GM13977 (cell line): ENCODE results near the gene SDF4.

Experiments used
- DNase-seq: peaks from one replicate; pipeline ENCODE4 v3.0.0; 2012; ENCODE audit warnings: low spot score
- in situ Hi-C: fragments of 300-500 bp; cut with MboI; formaldehyde crosslinking; loops from one replicate; pipeline ENCODE4 v1.12.0; 2022; ENCODE audit warnings: low sequenced_read_pairs, low pct_unique_long_range_greater_than_20kb, mixed read lengths, inconsistent platforms; ENCODE audit not compliant: unreplicated experiment
- TF ChIP-seq, protein P1 (sequence below): IDR thresholded peaks from 2 replicates; pipeline ENCODE4 v1.5.1; 2012; ENCODE audit warnings: mild to moderate bottlenecking, control low read depth; ENCODE audit not compliant: insufficient read depth; ENCODE audit errors: extremely low read depth, missing control alignments

Gene SDF4

DNA sequence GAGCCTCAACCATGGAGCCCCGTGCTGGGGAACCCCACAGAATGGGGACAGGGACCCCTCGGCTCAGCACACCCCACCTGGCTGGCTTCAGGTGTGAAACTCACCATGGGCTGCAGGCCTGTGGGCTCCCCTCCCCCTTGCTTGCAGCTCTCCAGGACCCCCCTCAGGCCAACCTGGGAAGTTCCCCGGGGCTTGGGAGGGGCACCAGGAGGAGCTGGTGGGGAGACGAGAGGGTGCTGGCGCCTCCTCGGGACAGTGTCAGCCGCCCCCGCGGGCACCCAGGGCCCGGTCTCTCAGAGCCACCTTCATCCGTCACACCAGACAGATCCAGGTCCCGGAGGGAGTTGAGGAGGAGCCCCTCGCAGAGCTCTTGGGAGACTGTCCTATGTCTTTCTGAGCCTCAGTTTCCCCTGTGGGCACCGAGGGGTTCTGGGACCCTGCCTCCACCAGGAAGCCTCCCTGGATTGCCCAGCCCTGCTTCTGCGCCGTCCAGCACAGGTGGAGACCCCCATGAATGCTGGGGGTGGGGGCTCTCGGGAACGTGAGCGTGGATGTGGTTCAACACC is 24.8 kb downstream of the SDF4 start:
- no peak for DNase-seq
- in situ Hi-C loops = no loop called here
- TF ChIP-seq, protein P1, sequence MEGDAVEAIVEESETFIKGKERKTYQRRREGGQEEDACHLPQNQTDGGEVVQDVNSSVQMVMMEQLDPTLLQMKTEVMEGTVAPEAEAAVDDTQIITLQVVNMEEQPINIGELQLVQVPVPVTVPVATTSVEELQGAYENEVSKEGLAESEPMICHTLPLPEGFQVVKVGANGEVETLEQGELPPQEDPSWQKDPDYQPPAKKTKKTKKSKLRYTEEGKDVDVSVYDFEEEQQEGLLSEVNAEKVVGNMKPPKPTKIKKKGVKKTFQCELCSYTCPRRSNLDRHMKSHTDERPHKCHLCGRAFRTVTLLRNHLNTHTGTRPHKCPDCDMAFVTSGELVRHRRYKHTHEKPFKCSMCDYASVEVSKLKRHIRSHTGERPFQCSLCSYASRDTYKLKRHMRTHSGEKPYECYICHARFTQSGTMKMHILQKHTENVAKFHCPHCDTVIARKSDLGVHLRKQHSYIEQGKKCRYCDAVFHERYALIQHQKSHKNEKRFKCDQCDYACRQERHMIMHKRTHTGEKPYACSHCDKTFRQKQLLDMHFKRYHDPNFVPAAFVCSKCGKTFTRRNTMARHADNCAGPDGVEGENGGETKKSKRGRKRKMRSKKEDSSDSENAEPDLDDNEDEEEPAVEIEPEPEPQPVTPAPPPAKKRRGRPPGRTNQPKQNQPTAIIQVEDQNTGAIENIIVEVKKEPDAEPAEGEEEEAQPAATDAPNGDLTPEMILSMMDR = peak; percentile 10

DNA sequence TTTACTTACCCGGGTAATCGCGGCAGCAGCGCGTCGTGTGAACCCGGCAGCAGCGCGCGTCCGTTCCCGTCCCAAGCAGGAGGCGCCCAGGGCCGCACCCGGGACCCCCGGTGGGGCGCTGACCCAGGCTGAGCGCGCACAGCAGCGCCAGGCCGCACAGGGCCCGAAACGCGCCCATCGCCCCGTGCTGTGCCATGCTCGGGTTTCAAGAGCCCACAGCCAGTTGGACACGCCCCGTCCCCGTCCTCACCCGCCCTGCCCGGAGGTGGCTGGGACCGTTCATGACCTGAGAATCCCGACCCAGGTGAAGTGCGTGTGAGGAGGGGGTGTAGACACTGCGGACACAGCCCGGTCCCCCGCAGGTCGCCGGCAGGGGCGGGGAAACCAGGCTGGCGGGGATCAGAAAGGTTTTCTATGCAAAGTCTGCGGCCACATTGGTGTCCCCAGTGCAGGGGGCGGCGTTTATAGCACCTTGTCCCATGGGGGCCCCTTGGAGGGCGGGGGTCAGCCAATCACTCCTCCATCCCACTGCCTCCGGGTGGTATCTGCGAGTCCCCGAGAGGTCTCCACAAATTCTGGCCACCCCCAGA is 25.3 kb downstream of the SDF4 start, which contains the start of gene TNFRSF18:
TNFRSF18 (minus strand) TSS at position 217 of the 590 bp plus-strand sequence; CDS start at position 196, 21 bp downstream.
- in situ Hi-C loops = no loop called here
- TF ChIP-seq, protein P1 = no peak
- DNase-seq = peak; percentile 81

DNA sequence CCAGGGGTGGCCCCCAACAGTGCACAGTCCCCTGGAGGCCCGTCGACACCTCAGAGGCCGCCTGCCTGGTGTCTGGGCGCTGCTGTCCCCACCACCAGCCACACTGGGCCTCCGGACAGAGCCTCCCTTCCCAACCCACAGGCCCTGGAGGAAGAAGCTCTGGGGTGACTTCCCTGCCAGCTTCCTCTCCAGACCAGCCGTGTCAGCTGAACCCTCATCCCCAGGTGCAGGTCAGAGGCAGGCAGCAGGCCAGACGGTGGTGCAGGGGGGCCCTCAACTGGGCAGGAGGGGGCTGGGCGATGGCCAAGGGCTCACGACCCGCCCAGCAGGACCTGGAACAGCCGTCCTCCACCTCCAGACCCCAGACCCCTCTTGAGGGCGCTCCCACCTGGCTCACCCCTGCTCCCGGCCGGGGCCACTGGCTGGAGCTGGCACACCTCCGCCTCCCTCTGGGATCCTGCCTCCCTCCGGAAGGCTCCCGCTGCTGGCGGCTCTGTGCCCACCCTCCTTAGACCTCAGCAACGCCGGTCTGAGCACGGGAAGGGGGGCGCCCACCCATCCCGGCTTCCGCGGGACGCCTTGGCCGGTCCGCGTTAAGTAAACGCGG is 25.9 kb downstream of the SDF4 start:
- in situ Hi-C loops = no loop called here
- TF ChIP-seq, protein P1 = peak; percentile 1
- DNase-seq = no peak

DNA sequence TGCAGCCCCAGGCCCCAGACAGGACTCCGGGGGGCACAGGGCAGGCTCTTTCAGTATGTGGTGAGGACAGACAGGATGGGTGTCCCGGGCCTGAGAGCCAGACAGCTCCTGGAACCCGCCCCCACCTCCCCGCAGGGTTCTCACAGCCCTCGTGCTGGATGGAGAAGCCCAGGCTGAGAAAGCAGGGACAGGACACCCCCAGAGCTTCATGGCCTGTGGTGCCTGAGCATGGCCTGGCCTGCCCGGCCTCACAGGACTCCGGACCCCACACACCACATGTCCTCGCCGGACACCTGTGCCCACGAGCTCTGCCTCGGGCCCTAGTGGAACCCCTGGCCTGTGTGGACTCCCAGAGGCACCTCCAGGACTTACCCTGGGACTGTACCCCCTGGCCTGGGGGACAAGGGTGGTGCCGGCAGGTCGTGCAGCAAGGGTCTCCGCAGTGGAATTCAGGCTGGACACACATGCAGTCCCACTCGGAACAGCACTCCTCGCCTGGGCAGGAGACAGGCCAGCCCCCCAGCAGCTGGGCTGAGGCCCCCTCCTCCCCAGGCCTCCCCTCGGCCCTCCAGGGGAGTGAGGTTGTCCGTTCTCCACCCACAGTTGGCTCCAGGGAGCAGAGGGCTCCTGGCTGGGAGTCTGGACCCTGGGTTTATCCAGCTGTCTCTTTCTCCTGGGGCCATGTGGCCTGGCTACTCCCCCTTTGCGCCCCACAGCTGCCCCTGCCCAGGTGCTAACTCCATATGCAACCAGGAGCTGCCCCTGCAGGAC is 26.6 kb downstream of the SDF4 start:
- no peak for DNase-seq
- in situ Hi-C loops = no loop called here

DNA sequence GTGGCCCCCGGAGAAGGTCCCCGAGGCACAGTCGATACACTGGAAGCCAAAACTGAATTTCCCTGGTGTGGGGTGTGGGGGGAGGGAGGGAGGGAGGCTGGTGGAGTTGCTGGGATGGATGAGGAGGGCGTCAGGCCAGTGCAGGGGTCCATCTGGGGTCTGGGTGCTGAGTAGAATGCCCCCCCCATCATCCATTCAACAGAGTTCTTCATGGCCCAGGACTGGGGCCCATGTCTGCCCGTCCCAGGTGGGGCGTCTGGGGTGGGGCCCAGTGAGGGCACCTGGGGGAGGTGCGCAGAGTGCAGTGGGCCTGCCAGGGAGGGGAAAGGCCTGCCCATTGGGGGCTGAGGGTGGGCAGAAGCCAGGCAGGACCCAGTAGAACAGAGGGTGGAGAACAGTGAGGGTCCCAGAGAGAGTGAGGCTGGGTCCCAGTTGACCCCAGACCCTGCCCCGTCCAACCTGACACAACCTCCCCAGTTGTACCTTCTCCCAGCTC is 27.3 kb downstream of the SDF4 start:
- in situ Hi-C loops = no loop called here
- no peak for DNase-seq
- TF ChIP-seq, protein P1 = no peak

More for the DNA sequence above, 26.6 kb downstream of the SDF4 start:
- TF ChIP-seq, protein P1 = no peak
